Measurements from ENCODE around the gene JOSD1. TPM values are rescaled to one million over a fixed set of nuclear protein-coding genes. Genes with fewer than 3 reads are reported as not detected.

JOSD1 gene
- total and polyA plus RNA-seq, 2 donors (not counting 1 experiment from before 2014, with no cell fraction given), result 78.7 to 94.8 TPM

GRCh38 chr22:38729946-38730345, 29.2 kb upstream of the JOSD1 start:
- Mint-ChIP-seq H3K4me3 (no peak overlapping the region), H3K9me3 (ENCODE audit: insufficient read depth) (no peaks in the 10 kb centered on the region), H3K27me3 (no peaks in the 10 kb centered on the region), H3K27ac (peak overlapping the region; percentile 26), H3K4me1 (peaks cover 18% of the 10 kb centered on the region)
- Histone ChIP-seq H3K4me1 (ENCODE audit: control insufficient read depth in 2 of 2, insufficient read depth in 2 of 2, low read length in 2 of 2) (peaks cover 0 to 6% of the 10 kb centered on the region in 2 donors), H3K27me3 (replicated peaks in 1 of 4; ENCODE audit: control extremely low read depth in 1 of 4, control insufficient read depth in 3 of 4, insufficient read depth in 4 of 4, low read length in 3 of 4) (no peaks in the 10 kb centered on the region), H3K9ac (ENCODE audit: low read length) (no peak overlapping the region), H3K4me3 (ENCODE audit: control extremely low read depth in 1 of 5, extremely low read depth in 1 of 5, insufficient read depth in 1 of 5, low read depth in 2 of 5, low read length in 4 of 5) (no peak overlapping the region), H4K20me1 (ENCODE audit: control insufficient read depth, insufficient read depth, low read length, poor library complexity, severe bottlenecking) (peaks cover 86% of the 10 kb centered on the region), H3K4me2 (replicated peaks; ENCODE audit: low read depth, low read length, poor library complexity, severe bottlenecking) (no peak overlapping the region), H3K79me2 (ENCODE audit: control insufficient read depth, insufficient read depth, low read length) (peaks cover 31% of the 10 kb centered on the region), H2AFZ (ENCODE audit: insufficient read depth, low read depth, low read length, poor library complexity, severe bottlenecking) (no peak overlapping the region), H3K9me3 (ENCODE audit: control extremely low read depth in 1 of 3, control insufficient read depth in 2 of 3, insufficient read depth in 1 of 3, low read length in 2 of 3) (no peaks in the 10 kb centered on the region), H3K36me3 (replicated peaks in 1 of 2; ENCODE audit: control extremely low read depth in 1 of 2, control insufficient read depth in 1 of 2, extremely low read depth in 1 of 2, insufficient read depth in 2 of 2, low read length in 1 of 2) (peaks cover 3 to 90% of the 10 kb centered on the region in 2 experiments), H3K27ac (ENCODE audit: low read length in 2 of 2) (no peak overlapping the region)
- intact Hi-C loops (cut with micrococcal nuclease), result no loop called here
- TF ChIP-seq EZH2 (IDR thresholded peaks at IDR 0.05; ENCODE audit: borderline replicate concordance, insufficient read depth, low read depth, low read length, poor library complexity, severe bottlenecking), result no peak
- POLR2A ChIA-PET, result interaction anchor here (0.5 kb wide), 1 partner anchor 385 kb away, joined by 7 read pairs; no protein-coding TSS in a partner anchor
- DNase-seq (no peak), ATAC-seq (ENCODE audit: low read depth) (no peak)
- CTCF ChIA-PET, result interaction anchor here (1.0 to 8.3 kb wide), 3 partner anchors 24 to 70 kb away, joined by 3 to 81 read pairs (median 3); no protein-coding TSS in a partner anchor
- 100% methylated on average over 3 of the region's 6 CpGs for WGBS (ENCODE audit: insufficient coverage)

GRCh38 chr22:38728871-38729796, 28.4 kb upstream of the JOSD1 start:
- H3K27ac Mint-ChIP-seq, result peak overlapping the region; percentile 56
- H3K27me3 ChIP-seq (replicated peaks in 1 of 4; ENCODE audit: control extremely low read depth in 1 of 4, control insufficient read depth in 3 of 4, insufficient read depth in 4 of 4, low read length in 3 of 4), result no peaks in the 10 kb centered on the region
- peaks cover 86% of the 10 kb centered on the region for H4K20me1 ChIP-seq (ENCODE audit: control insufficient read depth, insufficient read depth, low read length, poor library complexity, severe bottlenecking)
- H3K4me1 Mint-ChIP-seq, result peaks cover 13% of the 10 kb centered on the region
- POLR2A ChIA-PET, result interaction anchor here (0.7 kb wide), 1 partner anchor 64 kb away, joined by 3 read pairs; no protein-coding TSS in a partner anchor
- H3K9ac ChIP-seq (ENCODE audit: low read length), result no peak overlapping the region
- WGBS (ENCODE audit: insufficient coverage), result over 99% methylated on average over 17 of the region's 18 CpGs
- H2AFZ ChIP-seq (ENCODE audit: insufficient read depth, low read depth, low read length, poor library complexity, severe bottlenecking), result no peak overlapping the region
- H3K27ac ChIP-seq (ENCODE audit: low read length in 2 of 2), result no peak overlapping the region
- peaks cover 32% of the 10 kb centered on the region for H3K79me2 ChIP-seq (ENCODE audit: control insufficient read depth, insufficient read depth, low read length)
- H3K27me3 Mint-ChIP-seq, result no peaks in the 10 kb centered on the region
- H3K4me1 ChIP-seq (ENCODE audit: control insufficient read depth in 2 of 2, insufficient read depth in 2 of 2, low read length in 2 of 2), result peaks cover 0 to 6% of the 10 kb centered on the region in 2 donors
- no peaks in the 10 kb centered on the region for H3K9me3 ChIP-seq (ENCODE audit: control extremely low read depth in 1 of 3, control insufficient read depth in 2 of 3, insufficient read depth in 1 of 3, low read length in 2 of 3)
- DNase-seq, result no peak
- ATAC-seq (ENCODE audit: low read depth), result no peak
- CTCF ChIA-PET, result interaction anchor here (1.2 to 8.3 kb wide), 2 partner anchors 24 to 38 kb away, joined by 3 to 81 read pairs; no protein-coding TSS in a partner anchor
- intact Hi-C loops (cut with micrococcal nuclease), result no loop called here
- H3K9me3 Mint-ChIP-seq (ENCODE audit: insufficient read depth), result no peaks in the 10 kb centered on the region
- H3K4me2 ChIP-seq (replicated peaks; ENCODE audit: low read depth, low read length, poor library complexity, severe bottlenecking), result no peak overlapping the region
- peaks cover 7 to 90% of the 10 kb centered on the region in 2 experiments for H3K36me3 ChIP-seq (replicated peaks in 1 of 2; ENCODE audit: control extremely low read depth in 1 of 2, control insufficient read depth in 1 of 2, extremely low read depth in 1 of 2, insufficient read depth in 2 of 2, low read length in 1 of 2)
- TF ChIP-seq CTCF (IDR thresholded peaks at IDR 0.05) (no peak), EZH2 (IDR thresholded peaks at IDR 0.05; ENCODE audit: borderline replicate concordance, insufficient read depth, low read depth, low read length, poor library complexity, severe bottlenecking) (no peak)
- H3K4me3 Mint-ChIP-seq, result no peak overlapping the region
- H3K4me3 ChIP-seq (ENCODE audit: control extremely low read depth in 1 of 5, extremely low read depth in 1 of 5, insufficient read depth in 1 of 5, low read depth in 2 of 5, low read length in 4 of 5), result no peak overlapping the region
